ENCODE results near the gene WEE2. TPM values are rescaled to one million over a fixed set of nuclear protein-coding genes. Genes with fewer than 3 reads are reported as not detected.

WEE2 gene
- total RNA-seq, 1 experiment from 2014 or later = not detected

DNA sequence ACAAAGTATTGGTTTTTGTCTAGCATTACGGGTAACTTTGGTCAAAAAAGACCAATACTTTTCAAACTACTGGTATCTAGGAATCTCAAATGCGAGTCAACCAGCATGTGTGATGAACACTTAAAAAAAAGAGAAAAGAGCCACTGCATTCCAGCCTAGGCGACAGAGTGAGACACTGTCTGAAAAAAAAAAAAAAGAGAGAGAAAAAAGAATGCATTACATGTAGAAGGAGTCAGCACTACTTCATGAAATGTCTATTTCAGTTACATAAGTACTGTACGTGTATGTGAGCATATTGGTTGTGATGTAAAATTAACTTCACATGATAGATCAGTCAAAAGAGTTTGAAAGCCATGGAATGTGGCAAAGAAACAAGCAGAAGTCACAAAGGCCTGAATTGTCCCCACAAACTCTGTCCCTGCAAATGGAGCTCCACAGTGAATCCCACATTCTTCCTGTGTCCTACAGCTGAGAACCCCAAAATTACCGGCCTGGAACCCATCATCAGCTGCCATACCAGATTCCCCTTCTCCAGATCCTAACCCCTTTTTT is 7.8 kb upstream of the WEE2 start:
- peaks cover 35% of the 10 kb centered on the region for H3K4me1 Mint-ChIP-seq (ENCODE audit: insufficient read depth, unreplicated experiment)
- intact Hi-C loops (cut with micrococcal nuclease) = loop anchor here (5.0 kb wide), 1 partner anchor 37 kb away; the partner anchor contains the start of gene SSBP1
- no peaks in the 10 kb centered on the region for H3K36me3 Mint-ChIP-seq (ENCODE audit: insufficient read depth, unreplicated experiment)
- CTCF ChIA-PET = interaction anchor here (0.8 to 6.0 kb wide), 3 partner anchors 20 to 686 kb away, joined by 3 to 37 read pairs (median 7); partner anchors contain the start of genes MRPS33 and SSBP1
- H3K27me3 Mint-ChIP-seq (ENCODE audit: insufficient read depth, unreplicated experiment) = no peaks in the 10 kb centered on the region
- TF ChIP-seq, protein P1, sequence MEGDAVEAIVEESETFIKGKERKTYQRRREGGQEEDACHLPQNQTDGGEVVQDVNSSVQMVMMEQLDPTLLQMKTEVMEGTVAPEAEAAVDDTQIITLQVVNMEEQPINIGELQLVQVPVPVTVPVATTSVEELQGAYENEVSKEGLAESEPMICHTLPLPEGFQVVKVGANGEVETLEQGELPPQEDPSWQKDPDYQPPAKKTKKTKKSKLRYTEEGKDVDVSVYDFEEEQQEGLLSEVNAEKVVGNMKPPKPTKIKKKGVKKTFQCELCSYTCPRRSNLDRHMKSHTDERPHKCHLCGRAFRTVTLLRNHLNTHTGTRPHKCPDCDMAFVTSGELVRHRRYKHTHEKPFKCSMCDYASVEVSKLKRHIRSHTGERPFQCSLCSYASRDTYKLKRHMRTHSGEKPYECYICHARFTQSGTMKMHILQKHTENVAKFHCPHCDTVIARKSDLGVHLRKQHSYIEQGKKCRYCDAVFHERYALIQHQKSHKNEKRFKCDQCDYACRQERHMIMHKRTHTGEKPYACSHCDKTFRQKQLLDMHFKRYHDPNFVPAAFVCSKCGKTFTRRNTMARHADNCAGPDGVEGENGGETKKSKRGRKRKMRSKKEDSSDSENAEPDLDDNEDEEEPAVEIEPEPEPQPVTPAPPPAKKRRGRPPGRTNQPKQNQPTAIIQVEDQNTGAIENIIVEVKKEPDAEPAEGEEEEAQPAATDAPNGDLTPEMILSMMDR (IDR thresholded peaks at IDR 0.05; ENCODE audit: unreplicated experiment) = no peak
- no peak for DNase-seq (ENCODE audit: unreplicated experiment)
- peak overlapping the region; percentile 72 for H3K4me3 Mint-ChIP-seq (ENCODE audit: unreplicated experiment)
- no peaks in the 10 kb centered on the region for H3K9me3 Mint-ChIP-seq (ENCODE audit: unreplicated experiment)
- POLR2A ChIA-PET = interaction anchor here (0.6 to 3.1 kb wide), 2 partner anchors 14 to 38 kb away, joined by 3 to 23 read pairs; partner anchors contain the start of gene SSBP1
- TSS peak; percentile 19 for BruUV-seq (replicated peaks)
- H3K27ac Mint-ChIP-seq (ENCODE audit: low read depth, unreplicated experiment) = no peak overlapping the region

DNA sequence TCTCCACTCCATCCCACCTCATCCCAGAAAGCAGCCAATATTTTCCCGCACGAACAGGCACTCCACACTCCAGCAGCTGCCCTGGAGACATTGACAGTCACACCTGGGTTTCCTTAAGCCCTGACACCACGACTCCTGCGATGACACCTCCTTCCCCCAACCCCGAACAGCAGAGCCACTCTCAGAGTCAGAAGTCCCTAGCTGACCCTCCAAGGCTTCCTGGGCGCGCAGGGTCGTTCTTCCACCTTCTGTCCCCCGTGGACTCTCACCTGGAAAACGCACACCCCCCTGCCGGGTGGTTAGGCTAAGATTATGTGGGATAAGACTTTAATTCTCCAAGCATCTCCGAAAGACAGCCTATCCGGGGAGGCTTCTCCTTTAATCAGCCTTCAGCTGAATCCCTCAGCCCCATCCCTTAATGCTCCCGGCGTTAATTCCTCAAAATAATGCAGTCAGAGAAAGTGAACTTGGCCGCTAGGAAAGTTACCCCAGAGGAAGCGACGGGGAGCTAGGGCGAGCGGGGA is 7.2 kb upstream of the WEE2 start:
- DNase-seq (ENCODE audit: unreplicated experiment) = no peak
- Mint-ChIP-seq H3K4me1 (ENCODE audit: insufficient read depth, unreplicated experiment) (peaks cover 35% of the 10 kb centered on the region), H3K27me3 (ENCODE audit: insufficient read depth, unreplicated experiment) (no peaks in the 10 kb centered on the region), H3K36me3 (ENCODE audit: insufficient read depth, unreplicated experiment) (no peaks in the 10 kb centered on the region), H3K4me3 (ENCODE audit: unreplicated experiment) (peak overlapping the region; percentile 72), H3K27ac (ENCODE audit: low read depth, unreplicated experiment) (no peak overlapping the region), H3K9me3 (ENCODE audit: unreplicated experiment) (no peaks in the 10 kb centered on the region)
- intact Hi-C loops (cut with micrococcal nuclease) = loop anchor here (5.0 kb wide), 1 partner anchor 36 kb away; the partner anchor contains the start of gene SSBP1
- no TSS peak for BruUV-seq (replicated peaks)
- POLR2A ChIA-PET = interaction anchor here (0.6 to 3.1 kb wide), 6 partner anchors 15 to 150 kb away, joined by 3 to 23 read pairs (median 3); partner anchors contain the start of genes AGK and SSBP1
- TF ChIP-seq, protein P1 (IDR thresholded peaks at IDR 0.05; ENCODE audit: unreplicated experiment) = no peak
- CTCF ChIA-PET = interaction anchor here (0.7 to 6.0 kb wide), 6 partner anchors 21 to 891 kb away, joined by 3 to 37 read pairs (median 4); partner anchors contain the start of genes MRPS33 and SSBP1

DNA sequence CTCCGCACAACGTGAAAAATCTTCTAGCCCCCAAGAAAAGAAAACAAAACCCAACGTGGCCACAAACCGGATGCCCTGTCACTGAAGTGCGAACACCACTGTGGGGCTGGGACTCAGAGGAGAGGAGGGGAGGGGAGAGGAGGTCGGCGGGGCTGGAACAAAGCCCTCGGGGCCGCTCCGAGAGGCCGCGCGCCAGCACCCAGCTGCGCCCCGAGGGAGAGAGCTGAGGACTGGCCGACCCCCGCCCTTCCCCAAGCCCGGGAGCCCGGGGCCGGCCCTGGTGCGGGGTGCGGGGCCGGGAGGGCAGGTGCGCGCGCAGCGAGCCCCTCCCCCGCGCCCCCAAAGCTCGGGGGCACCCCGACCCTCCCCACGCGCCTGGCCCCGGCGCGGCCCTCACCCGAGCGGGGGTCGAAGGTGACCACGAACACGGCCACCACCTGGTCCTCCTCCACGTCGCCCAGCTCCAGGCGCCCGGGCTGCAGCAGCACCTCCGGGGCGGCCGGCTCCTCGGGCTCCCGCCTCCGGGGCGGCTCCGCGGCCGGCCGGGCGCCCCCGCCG is 6.6 kb upstream of the WEE2 start:
- Mint-ChIP-seq H3K4me1 (ENCODE audit: insufficient read depth, unreplicated experiment) (peaks cover 32% of the 10 kb centered on the region), H3K27ac (ENCODE audit: low read depth, unreplicated experiment) (no peak overlapping the region), H3K27me3 (ENCODE audit: insufficient read depth, unreplicated experiment) (no peaks in the 10 kb centered on the region), H3K36me3 (ENCODE audit: insufficient read depth, unreplicated experiment) (no peaks in the 10 kb centered on the region), H3K9me3 (ENCODE audit: unreplicated experiment) (no peaks in the 10 kb centered on the region), H3K4me3 (ENCODE audit: unreplicated experiment) (peak overlapping the region; percentile 72)
- TF ChIP-seq, protein P1 (IDR thresholded peaks at IDR 0.05; ENCODE audit: unreplicated experiment) = no peak
- ChIA-PET POLR2A (interaction anchor here (0.6 to 3.1 kb wide), 6 partner anchors 19 to 150 kb away, joined by 3 to 23 read pairs (median 3); partner anchors contain the start of genes AGK and SSBP1), CTCF (interaction anchor here (0.7 to 6.0 kb wide), 5 partner anchors 36 to 892 kb away, joined by 3 to 37 read pairs (median 6); partner anchors contain the start of genes MRPS33 and SSBP1)
- DNase-seq (ENCODE audit: unreplicated experiment) = peak; percentile 38
- no TSS peak for BruUV-seq (replicated peaks)
- intact Hi-C loops (cut with micrococcal nuclease) = loop anchor here (5.0 kb wide), 1 partner anchor 36 kb away; the partner anchor contains the start of gene SSBP1
